GM10266 (cell line): ENCODE measurements around the gene CBFA2T2.
"Not testable (repeated sequence)": the region's sequence is repeated elsewhere in the genome, so short reads cannot be mapped to it uniquely, and the experiment has no call there.

Experiments used
- DNase-seq: peaks from one replicate; pipeline ENCODE4 v3.0.0; 2012; ENCODE audit errors: extremely low spot score
- CTCF ChIP-seq: IDR thresholded peaks from 2 replicates; pipeline ENCODE4 v1.5.1; 2012; ENCODE audit warnings: mild to moderate bottlenecking, low read depth; ENCODE audit not compliant: control insufficient read depth, insufficient read depth; ENCODE audit errors: missing control alignments

CBFA2T2 gene

GRCh38 chr20:33531885-33532284, 42.0 kb downstream of the CBFA2T2 start:
- TF ChIP-seq CTCF, result no peak
- DNase-seq, result no peak

- DNase-seq, result no peak
- no peak for TF ChIP-seq CTCF
These were observed 43.0 kb downstream of the CBFA2T2 start for GRCh38 chr20:33532753-33533459.

GRCh38 chr20:33535717-33536116, 45.8 kb downstream of the CBFA2T2 start:
- DNase-seq, result not testable (repeated sequence)

DNA sequence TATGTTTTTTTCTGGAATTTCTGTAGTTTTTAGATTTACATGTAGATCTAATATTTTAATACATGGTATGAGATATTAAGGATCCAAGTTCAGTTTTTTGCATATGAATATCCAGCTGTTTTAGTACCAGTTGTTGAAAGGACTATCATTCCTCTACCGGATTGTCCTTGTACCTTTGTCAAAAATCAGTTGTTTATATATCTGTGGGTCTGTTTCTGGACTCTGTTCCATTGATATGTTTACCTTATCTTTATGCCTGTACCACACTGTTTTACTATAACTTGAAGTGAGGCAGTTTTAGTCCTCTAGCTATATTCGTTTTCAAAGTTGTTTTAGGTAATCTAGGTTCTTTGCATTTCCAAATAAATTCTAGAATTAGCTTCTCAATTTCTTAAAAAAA, 47.7 kb downstream of the CBFA2T2 start:
- no peak for TF ChIP-seq CTCF
- no peak for DNase-seq

DNA sequence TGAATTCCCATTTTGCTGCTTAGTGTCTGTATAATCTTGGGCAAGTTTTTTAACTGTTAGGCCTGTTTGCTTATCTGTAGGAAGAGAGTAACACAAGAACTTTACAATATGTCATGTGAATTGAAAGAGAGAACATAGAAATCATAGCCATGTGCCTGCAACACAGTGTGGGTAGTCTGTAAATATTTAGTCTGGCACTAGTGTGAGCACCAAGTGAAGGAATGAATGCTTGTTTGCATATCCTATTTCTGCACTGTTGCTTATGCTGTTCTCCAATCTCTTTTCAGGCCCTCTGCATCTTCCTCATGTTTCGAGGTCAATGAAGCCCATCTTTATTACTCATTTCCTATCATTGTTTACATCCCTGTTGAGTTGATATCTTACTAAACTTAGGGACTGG, 49.2 kb downstream of the CBFA2T2 start:
- TF ChIP-seq CTCF, result no peak
- DNase-seq, result no peak

DNA sequence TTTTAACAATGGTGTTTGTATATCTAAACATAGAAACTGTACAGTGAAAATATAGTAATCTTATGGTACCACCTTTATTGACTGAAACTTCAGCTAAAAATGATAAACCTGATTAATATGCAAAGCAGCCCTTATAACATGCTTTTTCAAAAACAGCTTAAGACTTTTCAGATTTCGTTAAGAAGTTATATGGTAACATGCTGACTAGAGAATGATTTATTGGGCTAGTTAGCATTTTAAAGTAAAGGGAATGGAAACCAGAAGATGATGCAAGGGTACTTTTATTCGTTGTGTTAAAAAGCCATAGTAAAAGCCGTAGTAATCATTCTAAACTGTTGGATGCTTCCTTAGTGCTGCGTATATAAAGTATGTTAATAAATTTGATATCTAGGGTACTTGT, 50.5 kb downstream of the CBFA2T2 start:
- no peak for TF ChIP-seq CTCF

DNA sequence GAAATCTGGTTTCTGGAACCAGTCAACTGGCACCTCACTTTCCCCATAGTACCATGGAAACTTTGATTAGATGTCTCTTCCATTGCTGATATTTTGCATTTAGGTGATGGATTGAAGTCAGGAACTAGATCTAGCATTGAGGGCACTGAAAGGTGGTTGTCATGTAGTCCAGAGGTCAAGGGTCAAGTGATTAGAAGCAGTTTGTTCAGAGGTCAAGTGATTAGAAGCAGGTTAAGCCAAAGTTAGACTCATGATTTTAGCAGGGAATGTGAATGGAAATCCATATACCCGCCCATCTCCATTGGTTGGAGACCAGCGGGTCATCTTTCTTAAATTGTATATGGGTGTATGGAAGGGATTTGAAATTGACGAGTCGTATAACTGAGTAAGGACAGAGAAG, 51.2 kb downstream of the CBFA2T2 start:
- no peak for TF ChIP-seq CTCF
- DNase-seq, result no peak

More for the DNA sequence above, 50.5 kb downstream of the CBFA2T2 start:
- DNase-seq, result no peak

DNA sequence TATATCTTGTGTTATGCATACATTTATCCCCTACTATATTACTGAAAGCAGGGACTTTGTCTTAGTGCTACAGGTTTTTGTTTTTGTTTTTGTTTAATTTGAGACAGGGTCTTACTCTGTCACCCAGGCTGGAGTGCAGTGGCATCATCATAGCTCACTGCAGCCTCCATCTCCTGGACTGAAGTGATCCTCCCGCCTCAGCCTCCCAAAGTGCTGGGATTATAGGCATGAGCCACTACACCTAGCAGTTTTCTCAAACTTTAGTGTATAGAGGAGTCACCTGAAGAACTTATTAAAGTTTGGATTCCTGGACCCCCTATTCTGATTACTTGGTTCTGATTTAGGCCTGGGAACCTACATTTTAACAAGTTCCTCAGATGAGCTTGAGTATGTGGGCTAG, 51.9 kb downstream of the CBFA2T2 start:
- no peak for DNase-seq
- TF ChIP-seq CTCF, result no peak
